Ishikawa (cell line): ENCODE data around the gene IWS1.

Experiments used
- EP300 ChIP-seq: IDR thresholded peaks from 2 replicates; pipeline ENCODE4 v1.6.1; 2012; ENCODE audit warnings: borderline replicate concordance
- FOXM1 ChIP-seq: IDR thresholded peaks from 2 replicates; pipeline ENCODE4 v1.6.1; 2012; ENCODE audit warnings: low read depth, borderline replicate concordance
- MAX ChIP-seq: IDR thresholded peaks from 2 replicates; pipeline ENCODE4 v1.6.1; 2012
- TAF1 ChIP-seq: IDR thresholded peaks from 2 replicates; pipeline ENCODE4 v1.6.1; 2012; ENCODE audit warnings: low read depth, mild to moderate bottlenecking
- TCF12 ChIP-seq: IDR thresholded peaks from 2 replicates; pipeline ENCODE4 v1.6.1; 2012; ENCODE audit warnings: low read depth
- TEAD4 ChIP-seq: IDR thresholded peaks from 2 replicates; pipeline ENCODE4 v1.6.1; 2012
- YY1 ChIP-seq: IDR thresholded peaks from 2 replicates; pipeline ENCODE4 v1.6.1; 2012; ENCODE audit warnings: low read depth

GRCh38 chr2:127434515-127434914 is 91.8 kb downstream of the IWS1 start:
- TF ChIP-seq EP300 (no peak), MAX (no peak), TAF1 (no peak), FOXM1 (no peak), TCF12 (no peak), YY1 (no peak), TEAD4 (no peak)
